Upper lobe of right lung (tissue), 1 donor: ENCODE results near the gene TM7SF2. TPM values are rescaled to one million over a fixed set of nuclear protein-coding genes. Genes with fewer than 3 reads are reported as not detected.

Experiments
- ATAC-seq: fragments of 200-7000 bp; cut with Tn5 transposase; one replicate; pipeline ENCODE4 v1.9.1; 2020; ENCODE audit warnings: mild to moderate bottlenecking, moderate library complexity
- DNase-seq: peaks from one replicate; pipeline ENCODE4 v3.0.0-alpha.2; 2020
- H3K27ac ChIP-seq: fragments of 200-600 bp; one replicate; pipeline ENCODE4 v1.8.0; 2022
- H3K27me3 ChIP-seq: fragments of 200-600 bp; one replicate; pipeline ENCODE4 v1.8.0; 2022; ENCODE audit warnings: mild to moderate bottlenecking
- H3K36me3 ChIP-seq: fragments of 200-600 bp; one replicate; pipeline ENCODE4 v1.8.0; 2022
- H3K4me1 ChIP-seq: fragments of 200-600 bp; one replicate; pipeline ENCODE4 v1.8.0; 2022
- H3K4me3 ChIP-seq: fragments of 200-600 bp; one replicate; pipeline ENCODE4 v1.8.0; 2022; ENCODE audit warnings: mild to moderate bottlenecking
- H3K9me3 ChIP-seq: fragments of 200-600 bp; one replicate; pipeline ENCODE4 v1.8.0; 2022
- CTCF ChIP-seq: fragments of 200-600 bp; IDR thresholded peaks from one replicate; pipeline ENCODE4 v1.8.0; 2022; ENCODE audit warnings: antibody characterized with exemption
- intact Hi-C: fragments of 100-400 bp; cut with DNase I; formaldehyde crosslinking; loops from one replicate; pipeline ENCODE4 v1.11.0; 2022
- total RNA-seq: library from RNA; stranded (reverse); fragmentation: NEBNext Ultra II Directional; extraction: Animal tissue kit (Norgen Biotek cat#: 25700); gene quantifications from one replicate; pipeline ENCODE4 v1.2.1, GENCODE V29; 2021
- donor health status: DM: no; HTN: yes; CAD: no; lungs with severe emphysema.

TM7SF2 gene
- total RNA-seq, 1 donor from 2014 or later = 39.0 TPM

DNA sequence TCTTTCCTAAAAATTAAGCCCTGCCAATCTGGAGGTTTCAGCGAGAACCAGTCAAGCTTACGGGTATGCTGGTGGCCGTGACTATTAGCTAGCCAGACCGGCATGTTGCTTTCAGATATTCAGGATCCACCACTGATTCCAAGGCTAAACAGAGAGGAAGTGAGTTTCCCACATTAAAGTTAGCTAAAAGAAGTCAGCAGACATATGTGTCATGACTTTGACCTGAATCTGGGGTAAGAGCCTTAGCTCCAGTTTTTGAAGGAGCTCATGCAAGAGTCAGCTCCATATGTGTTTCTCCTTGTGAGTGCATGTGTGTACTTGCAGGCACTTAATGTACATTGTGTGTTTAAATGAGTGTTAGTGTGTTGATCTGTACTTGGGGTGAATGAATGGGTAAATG is 26.2 kb upstream of the TM7SF2 start:
- Histone ChIP-seq H3K27ac (no peak overlapping the region), H3K27me3 (no peaks in the 10 kb centered on the region), H3K4me1 (peaks cover 7% of the 10 kb centered on the region), H3K36me3 (peaks cover 44% of the 10 kb centered on the region), H3K4me3 (no peak overlapping the region), H3K9me3 (no peaks in the 10 kb centered on the region)
- DNase-seq = no peak
- intact Hi-C loops = no loop called here
- no peak for TF ChIP-seq CTCF
- no peak for ATAC-seq

DNA sequence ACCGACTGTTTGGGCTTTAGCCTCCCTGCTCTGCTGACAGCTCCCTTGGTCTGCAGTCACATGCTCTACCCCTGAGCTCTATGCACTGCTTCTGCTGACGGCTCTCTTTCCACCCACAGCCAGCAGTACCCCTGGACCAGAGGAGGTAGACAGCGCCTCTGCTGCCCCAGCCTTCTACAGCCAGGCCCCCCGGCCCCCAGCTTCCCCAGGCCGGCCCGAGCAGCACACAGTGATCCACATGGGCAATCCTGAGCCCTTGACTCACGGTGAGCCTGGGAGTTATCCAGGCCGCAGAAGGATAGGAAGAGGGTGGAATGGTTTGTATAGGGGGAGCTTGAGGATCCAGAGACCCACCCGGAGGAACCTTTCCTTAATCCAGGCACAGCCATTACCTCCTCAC is 24.9 kb upstream of the TM7SF2 start:
- H3K4me1 ChIP-seq = peaks cover 7% of the 10 kb centered on the region
- no peak for ATAC-seq
- H3K27ac ChIP-seq = no peak overlapping the region
- intact Hi-C loops = no loop called here
- H3K9me3 ChIP-seq = no peaks in the 10 kb centered on the region
- DNase-seq = no peak
- H3K36me3 ChIP-seq = peaks cover 44% of the 10 kb centered on the region
- H3K27me3 ChIP-seq = no peaks in the 10 kb centered on the region
- no peak for TF ChIP-seq CTCF
- no peak overlapping the region for H3K4me3 ChIP-seq

DNA sequence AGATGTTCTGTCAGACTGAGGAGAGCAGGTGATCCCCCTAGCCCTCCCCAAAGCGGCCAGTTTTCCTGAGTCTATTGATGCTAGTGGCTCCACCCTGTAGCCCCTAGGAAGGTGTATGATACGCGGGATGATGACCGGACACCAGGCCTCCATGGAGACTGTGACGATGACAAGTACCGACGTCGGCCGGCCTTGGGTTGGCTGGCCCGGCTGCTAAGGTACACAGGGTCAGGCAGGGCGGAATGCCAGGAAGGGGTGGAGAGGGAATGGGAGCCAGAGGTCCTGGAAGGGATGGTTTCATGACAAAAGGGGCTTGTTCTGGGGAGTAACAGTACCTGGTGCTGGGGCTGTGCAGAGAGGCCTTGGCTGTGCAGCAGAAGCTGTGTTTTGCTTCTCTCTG is 24.5 kb upstream of the TM7SF2 start:
- TF ChIP-seq CTCF = no peak
- Histone ChIP-seq H3K4me1 (peaks cover 7% of the 10 kb centered on the region), H3K9me3 (no peaks in the 10 kb centered on the region), H3K27ac (no peak overlapping the region), H3K36me3 (peaks cover 44% of the 10 kb centered on the region), H3K4me3 (no peak overlapping the region), H3K27me3 (no peaks in the 10 kb centered on the region)
- DNase-seq = no peak
- intact Hi-C loops = no loop called here
- ATAC-seq = no peak

DNA sequence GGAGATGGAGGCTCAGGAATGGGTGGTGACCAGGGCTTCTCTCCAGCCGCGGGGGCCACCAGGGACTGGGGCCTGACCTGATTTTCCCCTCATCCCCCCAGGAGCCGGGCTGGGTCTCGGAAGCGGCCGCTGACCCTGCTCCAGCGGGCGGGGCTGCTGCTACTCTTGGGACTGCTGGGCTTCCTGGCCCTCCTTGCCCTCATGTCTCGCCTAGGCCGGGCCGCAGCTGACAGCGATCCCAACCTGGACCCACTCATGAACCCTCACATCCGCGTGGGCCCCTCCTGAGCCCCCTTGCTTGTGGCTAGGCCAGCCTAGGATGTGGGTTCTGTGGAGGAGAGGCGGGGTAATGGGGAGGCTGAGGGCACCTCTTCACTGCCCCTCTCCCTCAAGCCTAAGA is 23.8 kb upstream of the TM7SF2 start:
- H3K4me1 ChIP-seq = peaks cover 7% of the 10 kb centered on the region
- TF ChIP-seq CTCF = no peak
- ATAC-seq (no peak), DNase-seq (no peak)
- no peaks in the 10 kb centered on the region for H3K9me3 ChIP-seq
- intact Hi-C loops = no loop called here
- no peaks in the 10 kb centered on the region for H3K27me3 ChIP-seq
- no peak overlapping the region for H3K4me3 ChIP-seq
- H3K36me3 ChIP-seq = peaks cover 44% of the 10 kb centered on the region
- no peak overlapping the region for H3K27ac ChIP-seq

GRCh38 chr11:65089621-65090020 is 22.1 kb upstream of the TM7SF2 start:
- peaks cover 44% of the 10 kb centered on the region for H3K36me3 ChIP-seq
- no peak overlapping the region for H3K27ac ChIP-seq
- no peak for ATAC-seq
- H3K4me3 ChIP-seq = no peak overlapping the region
- DNase-seq = no peak
- H3K27me3 ChIP-seq = no peaks in the 10 kb centered on the region
- H3K9me3 ChIP-seq = no peaks in the 10 kb centered on the region
- intact Hi-C loops = no loop called here
- peaks cover 6% of the 10 kb centered on the region for H3K4me1 ChIP-seq
- no peak for TF ChIP-seq CTCF

- intact Hi-C loops = no loop called here
- Histone ChIP-seq H3K27me3 (no peaks in the 10 kb centered on the region), H3K27ac (no peak overlapping the region), H3K36me3 (peaks cover 38% of the 10 kb centered on the region), H3K9me3 (no peaks in the 10 kb centered on the region), H3K4me3 (no peak overlapping the region), H3K4me1 (no peaks in the 10 kb centered on the region)
- ATAC-seq (no peak), DNase-seq (no peak)
- TF ChIP-seq CTCF = no peak
Measured at GRCh38 chr11:65090628-65091027, 21.0 kb upstream of the TM7SF2 start.
